WTC11 (cell line): ENCODE data around the gene ZNF566. TPM values are rescaled to one million over a fixed set of nuclear protein-coding genes. Genes with fewer than 3 reads are reported as not detected.
A peak's percentile ranks its signal among the peaks of the same experiment; 100 is the strongest.

Source experiments
- AFF4 ChIP-seq: sonication (generic); formaldehyde crosslinking; IDR thresholded peaks from 2 replicates; pipeline ENCODE4 v1.8.1; 2023; ENCODE audit warnings: mild to moderate bottlenecking, missing genetic modification reagents, borderline replicate concordance
- ATF2 ChIP-seq: sonication (generic); formaldehyde crosslinking; IDR thresholded peaks from 2 replicates; pipeline ENCODE4 v1.8.1; 2022; ENCODE audit warnings: low read depth, missing genetic modification reagents, borderline replicate concordance
- E2F5 ChIP-seq: sonication (generic); formaldehyde crosslinking; IDR thresholded peaks from 2 replicates; pipeline ENCODE4 v1.8.1; 2022; ENCODE audit warnings: mild to moderate bottlenecking, moderate library complexity, missing genetic modification reagents
- EMX1 ChIP-seq: fragments of 250-450 bp; sonication (Bioruptor Pico); IDR thresholded peaks from 2 replicates; pipeline ENCODE4 v1.8.0; 2021; ENCODE audit warnings: mild to moderate bottlenecking
- ESRRA ChIP-seq: sonication (generic); formaldehyde crosslinking; IDR thresholded peaks from 2 replicates; pipeline ENCODE4 v1.8.1; 2022; ENCODE audit warnings: mild to moderate bottlenecking, missing genetic modification reagents, borderline replicate concordance
- FOXK1 ChIP-seq: sonication (generic); formaldehyde crosslinking; IDR thresholded peaks from 2 replicates; pipeline ENCODE4 v1.8.0; 2022; ENCODE audit warnings: mild to moderate bottlenecking, moderate library complexity, missing genetic modification reagents
- FOXP4 ChIP-seq: sonication (generic); formaldehyde crosslinking; IDR thresholded peaks from 2 replicates; pipeline ENCODE4 v1.8.0; 2022; ENCODE audit warnings: mild to moderate bottlenecking, missing genetic modification reagents
- GRHL2 ChIP-seq: fragments of 250-450 bp; sonication (Bioruptor Pico); IDR thresholded peaks from 2 replicates; pipeline ENCODE4 v1.8.0; 2022; ENCODE audit warnings: mild to moderate bottlenecking, moderate library complexity; ENCODE audit not compliant: insufficient replicate concordance, severe bottlenecking
- JUN ChIP-seq: sonication (generic); formaldehyde crosslinking; IDR thresholded peaks from 2 replicates; pipeline ENCODE4 v1.8.0; 2023; ENCODE audit warnings: mild to moderate bottlenecking, missing genetic modification reagents
- MYBL2 ChIP-seq: sonication (generic); formaldehyde crosslinking; IDR thresholded peaks from 2 replicates; pipeline ENCODE4 v1.8.1; 2023; ENCODE audit warnings: mild to moderate bottlenecking, moderate library complexity, missing genetic modification reagents
- NFYB ChIP-seq: sonication (generic); formaldehyde crosslinking; conservative IDR thresholded peaks from 2 replicates; pipeline ENCODE4 v1.8.0; 2022; ENCODE audit warnings: low read depth, missing genetic modification reagents
- NR1H2 ChIP-seq: sonication (generic); formaldehyde crosslinking; IDR thresholded peaks from 2 replicates; pipeline ENCODE4 v1.9.0; 2021; ENCODE audit warnings: mild to moderate bottlenecking, moderate library complexity, missing genetic modification reagents
- OVOL2 ChIP-seq: fragments of 250-450 bp; sonication (Bioruptor Pico); IDR thresholded peaks from 2 replicates; pipeline ENCODE4 v1.9.0; 2021; ENCODE audit warnings: mild to moderate bottlenecking, borderline replicate concordance
- PRRX2 ChIP-seq: fragments of 250-450 bp; sonication (Bioruptor Pico); IDR thresholded peaks from 2 replicates; pipeline ENCODE4 v1.8.0; 2021; ENCODE audit warnings: mild to moderate bottlenecking
- SMAD3 ChIP-seq: sonication (generic); formaldehyde crosslinking; IDR thresholded peaks from 2 replicates; pipeline ENCODE4 v1.8.0; 2022; ENCODE audit warnings: missing genetic modification reagents, mild to moderate bottlenecking, borderline replicate concordance
- ZBTB43 ChIP-seq: sonication (generic); formaldehyde crosslinking; IDR thresholded peaks from 2 replicates; pipeline ENCODE4 v1.8.1; 2023; ENCODE audit warnings: mild to moderate bottlenecking, missing genetic modification reagents
- ZNF281 ChIP-seq: sonication (generic); formaldehyde crosslinking; IDR thresholded peaks from 2 replicates; pipeline ENCODE4 v1.8.0; 2023; ENCODE audit warnings: mild to moderate bottlenecking, missing genetic modification reagents
- total RNA-seq: library from RNA; stranded (reverse); gene quantifications from 3 replicates; pipeline ENCODE4 v1.2.3, GENCODE V29; 2021

The ZNF566 gene
- total RNA-seq, 1 experiment from 2014 or later = 10.5 TPM

- TF ChIP-seq ZNF281 (no peak), FOXP4 (CRISPR knock-in tag) (peak; percentile 63; the same call in 1 of the 2 replicates), E2F5 (CRISPR knock-in tag) (no peak), AFF4 (CRISPR knock-in tag) (no peak), PRRX2 (CRISPR knock-in tag) (no peak), SMAD3 (CRISPR knock-in tag) (no peak), NFYB (no peak), ZBTB43 (CRISPR knock-in tag) (no peak; the same call in 1 of the 2 replicates), MYBL2 (CRISPR knock-in tag) (peak; percentile 86), EMX1 (no peak), FOXK1 (CRISPR knock-in tag) (peak; percentile 63), NR1H2 (no peak), OVOL2 (no peak), JUN (CRISPR knock-in tag) (peak; percentile 74; the same call in 1 of the 2 replicates), ATF2 (CRISPR knock-in tag) (no peak), GRHL2 (CRISPR knock-in tag) (no peak), ESRRA (CRISPR knock-in tag) (no peak)
- TF ChIP-seq, all 79 proteins: peak for 16
These were observed 68.2 kb downstream of the ZNF566 start (continued) for GRCh38 chr19:36420961-36421748.
